K562 (cell line): Measurements from ENCODE around the gene CLPSL1. TPM values are rescaled to one million over a fixed set of nuclear protein-coding genes. Genes with fewer than 3 reads are reported as not detected.

Experiments used
- ARID2 ChIP-seq: fragments of 450-650 bp; IDR thresholded peaks from 2 replicates; pipeline ENCODE4 v1.6.1; 2017; ENCODE audit warnings: antibody characterized with exemption, mild to moderate bottlenecking
- CBX2 ChIP-seq: fragments of 200-600 bp; sonication (generic); IDR thresholded peaks from one replicate; pipeline ENCODE4 v1.6.1; 2012; ENCODE audit warnings: mild to moderate bottlenecking, low read length, inconsistent platforms; ENCODE audit not compliant: insufficient read depth, poor library complexity, severe bottlenecking
- CXXC5 ChIP-seq: fragments of 250-450 bp; sonication (Bioruptor Pico); IDR thresholded peaks from 2 replicates; pipeline ENCODE4 v1.8.0; 2022; ENCODE audit warnings: inconsistent platforms, mild to moderate bottlenecking, moderate library complexity
- DIDO1 ChIP-seq: fragments of 450-650 bp; IDR thresholded peaks from 2 replicates; pipeline ENCODE4 v1.6.1; 2016; ENCODE audit warnings: low read depth, missing biosample characterization, missing genetic modification characterization
- ELF1 ChIP-seq: fragments of 200-800 bp; sonication (Bioruptor generic); IDR thresholded peaks from 2 replicates; pipeline ENCODE4 v1.6.1; 2016; ENCODE audit warnings: missing genetic modification characterization, missing compliant biosample characterization
- FOXK1 ChIP-seq: sonication (generic); formaldehyde crosslinking; IDR thresholded peaks from 2 replicates; pipeline ENCODE4 v1.8.0; 2022; ENCODE audit warnings: missing genetic modification reagents, mild to moderate bottlenecking, borderline replicate concordance
- GABPB1 ChIP-seq: sonication (generic); formaldehyde crosslinking; IDR thresholded peaks from 2 replicates; pipeline ENCODE4 v1.8.0; 2022; ENCODE audit warnings: mild to moderate bottlenecking, missing genetic modification reagents
- HLTF ChIP-seq: fragments of 450-650 bp; IDR thresholded peaks from 2 replicates; pipeline ENCODE4 v1.6.1; 2016
- NCOA2 ChIP-seq, 2 experiments: fragments of 450-650 bp; IDR thresholded peaks; 2 replicates each; pipeline ENCODE4 v1.6.1; 2018; ENCODE audit warnings: mild to moderate bottlenecking in 2 of 2, moderate library complexity in 1 of 2; ENCODE audit not compliant: partially characterized antibody in 2 of 2
- SP2 ChIP-seq: IDR thresholded peaks from 2 replicates; pipeline ENCODE4 v1.6.1; 2011; ENCODE audit warnings: mild to moderate bottlenecking, low read depth, low read length, moderate library complexity; ENCODE audit not compliant: poor library complexity, severe bottlenecking; ENCODE audit errors: extremely low read depth
- ZBTB1 ChIP-seq: sonication (generic); formaldehyde crosslinking; IDR thresholded peaks from 2 replicates; pipeline ENCODE4 v1.8.1; 2023; ENCODE audit warnings: missing genetic modification reagents, low read depth, mild to moderate bottlenecking, borderline replicate concordance
- ZFPM2 ChIP-seq: fragments of 250-450 bp; sonication (Bioruptor Pico); IDR thresholded peaks from 2 replicates; pipeline ENCODE4 v1.5.1; 2022; ENCODE audit warnings: mild to moderate bottlenecking
- ZNF311 ChIP-seq: fragments of 250-450 bp; sonication (Bioruptor Pico); IDR thresholded peaks from 2 replicates; pipeline ENCODE4 v1.4.0; 2020; ENCODE audit warnings: mild to moderate bottlenecking, moderate library complexity
- ZNF431 ChIP-seq: sonication (generic); formaldehyde crosslinking; IDR thresholded peaks from 2 replicates; pipeline ENCODE4 v1.8.0; 2022; ENCODE audit warnings: mild to moderate bottlenecking, missing genetic modification reagents
- polyA plus RNA-seq, 8 experiments: library from polyadenylated mRNA; depleted of rRNA in 4 of 8; stranded (reverse) in 5 of 8; unstranded in 3 of 8; fragments of >200 nt; fragmentation: Nextera tagmentation in 2 of 8; fragmentation: Illumina TruSeq in 1 of 8; extraction: Ambion mirVana in 2 of 8; extraction: Trizol in 1 of 8; gene quantifications; 2 replicates each; pipeline versions ENCODE4 v1.2.1 to v1.2.3, GENCODE V29; 2011 to 2014; ENCODE audit warnings: inconsistent platforms in 1 of 8, missing spikeins in 1 of 8
- total RNA-seq, 7 experiments: library from RNA; depleted of rRNA in 6 of 7; stranded (reverse); fragments of >200 nt in 6 of 7; fragmentation: Illumina TruSeq in 2 of 7; extraction: Trizol in 2 of 7; gene quantifications; 2 replicates each; pipeline versions ENCODE4 v1.2.1 to v1.2.3, GENCODE V29; 2011 to 2021; ENCODE audit warnings: low replicate concordance in 1 of 7
- TF ChIP-seq, protein P1 (sequence below): fragments of 450-650 bp; formaldehyde crosslinking; IDR thresholded peaks from 2 replicates; pipeline ENCODE4 v1.4.0; 2020; ENCODE audit warnings: mild to moderate bottlenecking, moderate library complexity
- TF ChIP-seq, protein P2 (sequence below): fragments of 450-650 bp; formaldehyde crosslinking; IDR thresholded peaks from 2 replicates; pipeline ENCODE4 v1.4.0; 2022; ENCODE audit warnings: missing genetic modification characterization
- TF ChIP-seq, protein P3 (sequence below): sonication (generic); formaldehyde crosslinking; IDR thresholded peaks from 2 replicates; pipeline ENCODE4 v1.8.1; 2023; ENCODE audit warnings: mild to moderate bottlenecking, missing genetic modification reagents, moderate library complexity

CLPSL1 gene
- total and polyA plus RNA-seq, 9 of the 15 experiments (the other 6 are each of a cell fraction or from before 2014, with no cell fraction given) = not detected

DNA sequence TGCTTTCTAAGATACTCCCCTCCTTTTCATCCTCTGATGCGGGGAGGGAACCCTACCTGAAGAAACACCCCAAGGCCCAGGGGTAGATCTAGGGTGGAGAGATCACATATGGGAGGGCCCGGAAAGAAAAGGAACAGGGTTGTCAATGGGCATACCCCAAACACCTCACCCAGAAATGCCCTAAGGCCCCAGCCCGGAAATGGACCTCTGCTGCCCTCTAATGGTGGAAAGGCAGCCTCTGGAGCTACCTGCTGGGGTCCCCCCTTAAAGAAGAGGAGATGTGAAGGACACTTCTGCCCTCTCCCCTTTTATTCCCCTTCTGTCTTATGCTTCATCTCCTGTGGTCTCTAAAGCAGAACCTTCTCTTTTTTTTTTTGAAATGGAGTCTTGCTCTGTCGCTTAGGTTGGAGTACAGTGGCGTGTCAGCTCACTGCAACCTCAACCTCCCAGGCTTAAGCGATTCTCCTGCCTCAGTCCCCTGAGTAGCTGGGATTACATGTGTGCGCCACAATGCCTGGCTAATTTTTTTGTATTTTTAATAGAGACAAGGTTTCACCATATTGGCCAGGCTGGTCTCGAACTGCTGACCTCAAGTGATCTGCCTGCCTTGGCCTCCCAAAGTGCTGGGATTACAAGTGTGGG lies 44.4 kb upstream of the CLPSL1 start (continued):
- TF ChIP-seq, protein P1, sequence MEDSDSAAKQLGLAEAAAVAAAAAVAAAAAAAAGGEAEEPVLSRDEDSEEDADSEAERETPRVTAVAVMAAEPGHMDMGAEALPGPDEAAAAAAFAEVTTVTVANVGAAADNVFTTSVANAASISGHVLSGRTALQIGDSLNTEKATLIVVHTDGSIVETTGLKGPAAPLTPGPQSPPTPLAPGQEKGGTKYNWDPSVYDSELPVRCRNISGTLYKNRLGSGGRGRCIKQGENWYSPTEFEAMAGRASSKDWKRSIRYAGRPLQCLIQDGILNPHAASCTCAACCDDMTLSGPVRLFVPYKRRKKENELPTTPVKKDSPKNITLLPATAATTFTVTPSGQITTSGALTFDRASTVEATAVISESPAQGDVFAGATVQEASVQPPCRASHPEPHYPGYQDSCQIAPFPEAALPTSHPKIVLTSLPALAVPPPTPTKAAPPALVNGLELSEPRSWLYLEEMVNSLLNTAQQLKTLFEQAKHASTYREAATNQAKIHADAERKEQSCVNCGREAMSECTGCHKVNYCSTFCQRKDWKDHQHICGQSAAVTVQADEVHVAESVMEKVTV = peak; percentile 93
- TF ChIP-seq CBX2 (no peak), GABPB1 (CRISPR knock-in tag) (peak; percentile 77; the same call in 1 of the 2 replicates), ZNF431 (CRISPR knock-in tag) (no peak), ZNF311 (CRISPR knock-in tag) (no peak), ELF1 (0 out of 2 replicates have a peak, but pooled peaks have one; percentile 33), ZFPM2 (CRISPR knock-in tag) (no peak), DIDO1 (tag) (0 out of 2 replicates have a peak, but pooled peaks have one; percentile 19), ARID2 (peak; percentile 81; the same call in 1 of the 2 replicates), NCOA2 (IDR thresholded peaks at IDR 0.05; ENCODE audit: partially characterized antibody in 2 of 2) (no peak), FOXK1 (CRISPR knock-in tag) (no peak), HLTF (no peak), ZBTB1 (CRISPR knock-in tag) (0 out of 2 replicates have a peak, but pooled peaks have one; percentile 38), SP2 (no peak), CXXC5 (CRISPR knock-in tag) (no peak)
- TF ChIP-seq, protein P2, sequence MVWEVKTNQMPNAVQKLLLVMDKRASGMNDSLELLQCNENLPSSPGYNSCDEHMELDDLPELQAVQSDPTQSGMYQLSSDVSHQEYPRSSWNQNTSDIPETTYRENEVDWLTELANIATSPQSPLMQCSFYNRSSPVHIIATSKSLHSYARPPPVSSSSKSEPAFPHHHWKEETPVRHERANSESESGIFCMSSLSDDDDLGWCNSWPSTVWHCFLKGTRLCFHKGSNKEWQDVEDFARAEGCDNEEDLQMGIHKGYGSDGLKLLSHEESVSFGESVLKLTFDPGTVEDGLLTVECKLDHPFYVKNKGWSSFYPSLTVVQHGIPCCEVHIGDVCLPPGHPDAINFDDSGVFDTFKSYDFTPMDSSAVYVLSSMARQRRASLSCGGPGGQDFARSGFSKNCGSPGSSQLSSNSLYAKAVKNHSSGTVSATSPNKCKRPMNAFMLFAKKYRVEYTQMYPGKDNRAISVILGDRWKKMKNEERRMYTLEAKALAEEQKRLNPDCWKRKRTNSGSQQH (CRISPR knock-in tag) = no peak
- TF ChIP-seq, protein P3, sequence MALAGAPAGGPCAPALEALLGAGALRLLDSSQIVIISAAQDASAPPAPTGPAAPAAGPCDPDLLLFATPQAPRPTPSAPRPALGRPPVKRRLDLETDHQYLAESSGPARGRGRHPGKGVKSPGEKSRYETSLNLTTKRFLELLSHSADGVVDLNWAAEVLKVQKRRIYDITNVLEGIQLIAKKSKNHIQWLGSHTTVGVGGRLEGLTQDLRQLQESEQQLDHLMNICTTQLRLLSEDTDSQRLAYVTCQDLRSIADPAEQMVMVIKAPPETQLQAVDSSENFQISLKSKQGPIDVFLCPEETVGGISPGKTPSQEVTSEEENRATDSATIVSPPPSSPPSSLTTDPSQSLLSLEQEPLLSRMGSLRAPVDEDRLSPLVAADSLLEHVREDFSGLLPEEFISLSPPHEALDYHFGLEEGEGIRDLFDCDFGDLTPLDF = no peak
